Hippocampal formation (tissue), 2 donors: ENCODE results near the gene PITPNM1.

Experiments used
- DNase-seq, 2 donors: peaks; one replicate each; lab custom pipeline; 2025; lab: John Stamatoyannopoulos, UW

The PITPNM1 gene

GRCh38 chr11:67503119-67504004, 1.8 kb downstream of the PITPNM1 start:
- no peak for DNase-seq

GRCh38 chr11:67502328-67502979, 2.7 kb downstream of the PITPNM1 start:
- no peak for DNase-seq

DNA sequence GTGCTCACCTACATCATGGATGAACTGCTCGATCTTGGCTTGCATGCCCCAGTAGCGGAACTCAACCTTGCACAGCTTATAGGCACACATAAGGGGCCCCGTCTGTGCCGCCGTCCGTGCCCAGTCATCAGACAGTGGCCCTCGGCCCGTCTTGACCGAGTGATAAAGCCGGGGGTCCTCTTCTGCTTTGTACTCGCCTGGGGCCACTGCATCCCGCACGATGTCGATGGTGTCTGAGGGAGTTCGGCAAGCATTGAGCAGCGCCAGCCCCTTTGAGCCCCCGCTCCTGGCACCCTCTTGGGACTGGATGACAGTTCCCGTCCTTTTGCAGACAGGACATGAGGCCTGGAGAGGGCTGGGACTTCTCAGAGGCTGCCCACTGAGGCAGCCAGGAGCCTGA, 3.3 kb downstream of the PITPNM1 start:
- DNase-seq = no peak

- DNase-seq = no peak
Observed at GRCh38 chr11:67500831-67501715, 4.1 kb downstream of the PITPNM1 start.

- no peak for DNase-seq
Observed at GRCh38 chr11:67500484-67500821, 4.7 kb downstream of the PITPNM1 start.

DNA sequence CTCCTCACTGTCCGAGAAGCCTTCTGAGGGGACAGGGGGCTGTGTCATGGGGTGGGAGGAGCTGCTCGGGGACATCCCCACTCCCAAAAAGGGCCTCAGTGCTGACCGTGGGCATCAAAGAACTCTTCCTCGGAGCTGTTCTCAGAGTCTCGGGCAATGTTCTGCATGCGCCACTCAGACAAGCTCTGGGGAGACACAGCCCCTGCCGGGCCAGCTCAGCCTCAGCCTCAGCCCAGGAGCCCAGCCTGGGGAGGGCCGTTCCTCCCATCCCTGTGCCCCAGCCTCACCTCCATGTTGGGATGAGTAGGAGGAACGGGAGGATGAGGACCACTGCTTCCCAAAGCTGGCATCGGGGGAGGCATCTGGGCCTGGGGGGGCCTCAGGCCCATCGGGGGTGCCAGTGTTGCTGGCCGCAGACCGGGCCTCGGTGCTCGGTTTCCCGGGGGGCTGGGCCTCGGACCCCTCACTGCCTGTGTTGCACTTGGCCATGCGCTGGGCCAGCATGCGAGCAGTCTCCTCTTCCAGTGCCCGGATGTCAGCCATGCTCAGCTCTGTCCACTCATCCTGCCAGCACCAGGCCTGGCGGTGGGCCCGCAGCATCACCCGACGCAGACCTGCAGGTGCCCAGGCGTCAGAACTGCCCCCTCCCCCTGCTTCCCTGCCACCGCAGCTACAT, 5.2 kb downstream of the PITPNM1 start:
- DNase-seq = no peak

GRCh38 chr11:67498544-67498972, 6.6 kb downstream of the PITPNM1 start:
- no peak for DNase-seq

DNA sequence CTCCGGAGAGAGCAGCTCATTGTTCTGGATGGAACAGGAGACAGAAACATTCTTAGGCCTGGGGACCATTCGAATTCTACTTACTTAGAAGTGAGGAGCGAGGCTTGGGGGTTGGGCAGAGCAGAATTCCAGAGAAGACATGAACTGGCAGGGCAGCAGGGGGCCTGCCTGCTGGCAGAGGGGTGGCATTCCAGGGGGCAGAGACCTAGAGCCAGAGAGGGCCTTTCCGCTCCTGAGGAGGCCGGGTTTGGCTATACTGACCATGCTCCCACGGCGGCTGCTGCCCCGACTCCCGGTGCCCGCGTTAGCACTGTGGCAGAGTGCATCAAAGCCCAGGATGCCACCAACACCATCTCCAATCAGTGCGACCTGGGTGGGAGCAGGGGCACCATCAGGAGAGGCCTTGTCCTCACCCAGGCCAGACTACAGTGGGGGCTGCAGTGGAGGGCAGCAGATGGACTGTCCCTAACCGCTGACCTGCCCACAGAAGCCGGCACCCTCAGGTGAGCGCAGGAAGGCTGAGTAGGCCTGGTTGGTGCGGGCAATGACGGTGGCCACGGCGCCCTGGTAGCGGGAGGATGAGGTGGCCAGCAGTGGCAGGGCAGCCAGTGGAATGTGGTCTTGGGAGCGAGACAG, 7.4 kb downstream of the PITPNM1 start:
- DNase-seq = no peak

- no peak for DNase-seq
Observed at GRCh38 chr11:67496113-67496512, 9.1 kb downstream of the PITPNM1 start.

DNA sequence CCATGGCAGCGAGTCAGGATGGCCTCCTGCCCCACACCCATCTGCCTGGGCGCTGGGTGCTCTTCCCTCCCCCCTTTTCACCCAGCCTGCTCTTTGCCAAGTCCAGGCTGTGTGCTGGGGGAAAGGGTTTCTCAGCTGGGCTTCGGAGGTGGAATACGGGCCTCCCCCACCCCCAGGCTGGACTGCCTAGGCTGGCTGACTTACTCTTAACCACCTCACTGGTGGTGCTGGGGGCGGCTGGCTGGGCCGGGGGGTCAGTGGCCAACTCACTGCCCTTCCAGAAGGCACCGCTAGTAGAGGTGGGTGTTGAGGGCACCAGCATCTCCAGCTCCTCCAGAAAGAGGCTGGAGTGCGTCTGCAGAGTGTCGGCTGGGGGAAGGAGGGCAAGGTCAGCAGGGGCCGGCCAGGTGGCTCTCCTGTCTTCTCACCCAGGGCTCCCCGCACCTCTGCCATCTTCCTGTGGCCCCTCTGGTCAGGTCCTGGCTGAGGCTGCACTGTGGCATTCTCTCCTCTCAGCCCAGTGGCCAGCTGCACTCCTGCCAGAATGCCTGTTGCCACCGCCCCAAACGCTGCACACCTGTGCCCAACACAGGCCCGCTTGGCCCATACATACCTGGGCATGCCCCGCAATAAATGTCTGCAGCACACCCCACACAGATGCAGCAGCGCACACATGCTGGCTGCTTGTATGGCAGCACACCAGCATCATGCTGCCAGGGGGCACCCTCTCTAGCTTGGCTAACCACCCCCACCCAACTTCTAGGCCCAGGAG, 9.7 kb downstream of the PITPNM1 start:
- no peak for DNase-seq

DNA sequence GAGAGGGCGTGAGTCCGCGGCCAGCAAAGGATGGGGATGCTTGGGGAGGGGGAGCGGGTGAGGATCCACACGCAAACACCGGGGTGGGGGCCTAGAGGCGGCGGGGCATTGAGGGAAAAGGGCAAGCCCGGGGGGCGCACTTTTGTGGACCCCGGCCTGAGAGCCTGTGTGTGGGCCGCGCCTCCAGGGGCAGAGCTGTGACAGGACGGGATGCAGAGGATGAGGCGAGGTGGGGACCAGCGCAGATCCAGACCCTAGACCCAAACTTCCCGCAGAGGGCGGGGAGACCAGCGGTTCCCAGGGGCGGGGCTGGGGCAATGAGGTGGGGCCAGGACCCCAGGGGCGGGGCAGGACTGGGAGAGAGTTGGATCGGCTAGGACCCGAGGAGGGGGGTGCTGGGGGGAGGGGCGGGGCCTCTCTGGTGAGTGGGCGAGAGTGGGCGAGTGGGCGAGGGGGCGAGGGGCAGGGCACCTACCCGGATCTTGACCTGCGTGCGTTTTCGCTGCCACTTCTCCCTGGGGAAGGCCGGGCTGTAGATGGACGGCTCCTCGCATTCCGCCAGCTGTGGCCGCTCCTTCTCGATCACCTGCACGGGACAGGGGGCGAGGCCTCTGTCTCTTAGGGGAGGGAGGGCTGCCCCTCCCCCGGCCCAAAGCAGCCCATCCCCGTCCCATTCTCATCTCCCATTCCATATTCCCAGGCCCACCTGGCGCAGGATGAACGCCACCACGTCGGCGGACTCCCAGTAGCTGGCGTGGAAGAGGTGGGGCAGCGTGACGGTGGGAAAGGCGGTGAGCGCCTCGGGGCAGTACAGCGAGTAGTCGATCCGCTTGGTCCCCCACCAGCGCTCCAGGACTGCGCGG, 10.6 kb downstream of the PITPNM1 start:
- DNase-seq = no peak

DNA sequence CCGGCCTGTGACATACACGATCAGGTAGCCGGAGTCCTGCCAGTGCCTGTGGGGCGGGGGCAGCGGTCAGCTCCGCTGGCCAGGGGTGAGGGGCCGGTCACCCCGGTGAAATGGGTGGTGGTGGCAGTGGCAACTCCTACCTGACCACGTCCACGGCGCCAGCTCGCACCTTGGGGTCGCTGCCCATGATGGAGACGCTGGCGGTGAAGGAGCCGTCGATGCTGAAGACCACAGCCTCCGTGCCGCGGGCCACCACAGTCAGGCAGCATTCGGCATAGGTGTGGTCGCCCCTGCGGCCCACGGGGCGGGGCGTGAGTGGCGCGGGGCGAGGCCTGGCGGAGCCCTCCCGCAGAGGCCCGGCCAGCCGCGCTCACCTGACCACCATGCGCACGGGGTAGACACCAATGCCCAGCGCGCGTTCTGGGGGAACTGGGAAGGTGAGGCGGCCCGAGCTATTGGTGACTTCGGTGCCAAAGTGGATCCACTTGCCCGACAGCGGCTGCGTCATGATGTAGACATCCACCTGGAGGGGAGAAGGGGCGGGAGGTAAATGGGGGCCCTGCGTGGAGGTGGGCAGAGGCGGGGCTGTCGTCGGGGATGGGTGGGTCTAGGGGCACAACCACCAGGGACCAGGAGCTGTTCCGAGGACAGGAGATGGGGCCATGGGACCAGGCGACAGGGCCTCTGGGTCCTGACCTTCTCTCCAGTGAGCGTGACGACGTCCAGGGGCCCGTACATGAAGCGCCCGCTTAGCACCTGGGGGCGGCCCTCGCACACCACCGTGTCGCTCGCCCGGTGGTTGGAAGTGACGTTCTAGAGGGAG, 11.4 kb downstream of the PITPNM1 start:
- DNase-seq = no peak

DNA sequence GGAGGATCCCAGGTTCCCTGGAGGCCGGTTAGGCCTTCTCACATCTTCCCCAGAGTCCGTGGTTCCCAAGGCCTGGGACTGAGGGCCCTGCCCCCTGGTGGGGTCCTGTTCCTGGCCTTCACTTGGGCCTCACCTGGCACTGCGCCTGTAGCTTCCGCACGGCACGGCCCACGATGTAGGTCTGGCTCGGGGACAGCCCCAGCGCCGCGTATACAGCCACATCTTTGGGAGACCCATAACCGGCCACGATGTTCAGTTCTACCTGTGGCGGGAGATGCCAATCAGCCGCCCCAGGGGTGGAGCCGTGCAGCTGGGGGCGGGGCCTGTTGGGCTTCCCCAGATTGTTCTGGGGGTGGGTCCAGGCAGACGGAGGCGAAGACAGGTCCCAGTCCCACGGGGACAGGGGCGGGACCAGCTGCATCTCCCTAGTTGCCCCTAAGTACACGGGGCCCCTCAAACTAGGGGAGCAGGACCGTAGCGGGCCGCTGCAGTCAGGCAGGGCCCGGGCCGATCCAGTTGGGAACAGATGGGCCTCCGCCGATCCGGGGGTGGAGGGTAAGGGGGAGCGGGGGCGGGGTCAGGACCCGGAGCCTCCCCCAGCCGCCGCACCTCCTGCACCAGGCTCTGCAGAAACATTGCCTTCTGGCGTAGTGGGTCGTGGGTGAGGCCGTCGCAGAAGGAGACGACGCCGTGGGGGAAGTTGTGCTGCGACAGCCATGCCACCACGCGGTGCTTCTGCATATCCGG, 12.2 kb downstream of the PITPNM1 start:
- DNase-seq = no peak

GRCh38 chr11:67492069-67492727, 13.0 kb downstream of the PITPNM1 start:
- DNase-seq = no peak

DNA sequence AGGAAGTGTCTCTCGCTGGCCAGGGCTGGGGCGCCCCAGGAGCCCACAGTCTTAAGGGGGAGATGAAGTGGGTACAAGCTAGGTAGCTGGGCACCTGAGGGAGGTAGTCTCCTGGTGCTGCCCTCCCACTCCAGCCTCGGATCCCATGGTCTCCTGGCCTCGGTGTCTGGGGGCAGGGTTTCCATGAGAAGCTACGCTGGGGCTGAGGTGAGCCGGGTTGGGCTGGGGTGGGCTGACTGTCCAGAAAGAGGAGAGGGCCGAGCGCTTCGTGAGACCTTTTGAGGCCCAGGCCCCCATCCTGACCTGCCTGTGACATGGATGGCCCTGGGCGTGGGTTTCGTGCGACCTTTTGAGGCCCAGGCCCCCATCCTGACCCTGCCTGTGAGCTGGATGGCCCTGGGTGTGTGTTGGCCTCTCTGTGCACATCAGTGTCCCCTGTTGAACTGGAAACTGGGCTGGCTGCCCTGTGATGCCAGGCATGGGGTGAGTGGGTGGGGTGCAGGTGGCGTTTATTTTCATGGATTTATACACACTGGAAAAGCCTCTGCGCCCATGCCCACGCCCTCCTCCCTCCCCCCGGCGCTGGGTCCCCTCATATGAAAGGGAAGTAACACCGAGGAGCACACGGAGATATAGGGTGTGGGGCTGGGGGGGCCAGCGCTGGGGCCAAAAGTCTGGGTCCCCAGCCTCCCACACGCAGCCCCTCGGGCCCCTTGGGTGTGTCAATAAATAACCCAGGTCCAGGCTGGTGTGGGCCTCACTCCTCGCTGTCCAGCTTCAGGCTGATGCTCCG, 13.7 kb downstream of the PITPNM1 start:
- DNase-seq = no peak

- no peak for DNase-seq
Observed at GRCh38 chr11:67490727-67491065, 14.5 kb downstream of the PITPNM1 start.
